Hematopoietic multipotent progenitor cell treated with erythropoietin and hydrocortisone succinate and interleukin-3 and kit ligand, for 4 days (in vitro differentiated cells): ENCODE data around the gene SNX18.
"Not testable (repeated sequence)": the region's sequence is repeated elsewhere in the genome, so short reads cannot be mapped to it uniquely, and the experiment has no call there.

Experiments used
- DNase-seq: peaks from one replicate; pipeline ENCODE4 v3.0.0-alpha.2; 2015

Gene SNX18

GRCh38 chr5:54517512-54518145 is at the start of gene SNX18:
Gene SNX18, plus strand, starts transcription at chr5:54517759. Its CDS starts 194 bp downstream, at chr5:54517953.
- DNase-seq = peak; percentile 96

DNA sequence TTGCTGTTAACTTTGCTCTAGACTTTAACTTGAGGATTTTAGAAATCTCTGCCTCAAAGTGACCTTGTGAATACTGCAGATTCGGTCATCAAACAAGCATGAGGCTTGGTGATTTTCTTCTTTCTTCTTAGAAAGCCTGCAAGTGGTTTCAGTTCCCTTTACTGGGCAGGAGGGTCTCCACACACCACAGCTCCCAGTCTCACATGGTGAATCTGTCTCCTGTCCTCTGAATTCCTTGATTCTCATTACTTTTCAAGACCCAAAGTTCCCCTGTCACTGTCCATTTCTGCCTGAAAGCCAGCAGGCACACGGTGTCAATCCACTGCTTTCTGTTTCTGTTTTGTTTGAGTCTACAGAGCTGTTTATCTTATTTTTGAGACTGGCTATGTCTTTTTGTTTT is 47.9 kb upstream of the SNX18 start:
- DNase-seq = no peak

DNA sequence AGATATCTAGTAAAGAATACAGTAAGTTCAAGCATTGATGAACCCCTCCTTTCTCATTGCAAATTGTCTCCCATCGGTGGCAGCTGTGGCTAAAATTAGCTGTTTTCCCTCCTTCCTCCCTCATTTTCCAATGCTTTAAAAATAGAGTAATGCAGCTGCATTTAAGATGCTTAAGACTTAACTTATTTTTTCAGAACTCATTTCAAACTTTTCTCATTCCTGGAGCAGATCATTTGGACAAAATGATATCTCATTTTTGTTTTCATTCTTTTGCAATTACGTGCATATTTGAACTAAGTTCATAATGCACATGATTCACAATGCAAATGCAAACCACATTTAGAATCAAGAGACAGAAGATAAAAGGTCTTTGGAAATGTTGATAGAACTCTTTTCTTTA is 47.4 kb upstream of the SNX18 start:
- DNase-seq = no peak

DNA sequence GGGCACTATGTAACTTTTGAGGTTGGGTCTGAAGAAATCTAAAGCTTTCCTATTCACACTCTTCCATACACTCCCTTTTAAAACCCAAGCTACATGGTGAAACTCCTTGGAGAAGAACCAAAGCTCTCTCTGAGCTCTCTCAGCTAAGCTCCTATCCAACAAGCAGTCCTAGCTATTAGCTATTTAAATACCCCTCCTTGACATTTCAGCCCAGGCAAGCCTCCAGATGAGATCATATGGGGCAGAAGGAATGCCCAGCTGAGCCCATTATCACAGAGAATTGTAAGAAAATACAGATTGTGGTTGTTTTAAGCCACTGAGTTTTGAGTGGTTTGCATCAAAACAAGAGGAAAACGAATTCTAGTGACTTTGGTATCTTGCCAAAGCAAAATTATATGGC is 46.9 kb upstream of the SNX18 start:
- peak; percentile 26 for DNase-seq

DNA sequence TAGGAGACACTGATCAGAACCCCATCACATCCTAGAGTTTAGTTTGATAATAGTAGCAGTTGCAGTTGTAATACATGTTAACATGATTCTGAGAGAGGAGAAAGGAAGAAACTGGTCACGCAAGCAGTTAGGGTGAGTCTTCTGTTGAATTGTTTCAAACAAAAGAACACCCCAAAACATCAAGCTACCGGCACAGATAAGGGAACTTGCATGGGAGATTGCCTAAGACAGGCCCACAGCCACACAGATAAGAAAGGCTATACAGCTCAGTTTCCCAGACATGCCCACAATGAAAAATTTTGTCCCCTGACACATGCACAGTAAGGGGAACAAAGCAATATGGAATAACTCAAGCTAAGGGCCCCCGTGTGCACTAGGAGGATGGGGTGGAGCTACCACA is 46.2 kb upstream of the SNX18 start:
- DNase-seq = peak; percentile 82

GRCh38 chr5:54476682-54477081 is 40.9 kb upstream of the SNX18 start:
- DNase-seq = no peak

DNA sequence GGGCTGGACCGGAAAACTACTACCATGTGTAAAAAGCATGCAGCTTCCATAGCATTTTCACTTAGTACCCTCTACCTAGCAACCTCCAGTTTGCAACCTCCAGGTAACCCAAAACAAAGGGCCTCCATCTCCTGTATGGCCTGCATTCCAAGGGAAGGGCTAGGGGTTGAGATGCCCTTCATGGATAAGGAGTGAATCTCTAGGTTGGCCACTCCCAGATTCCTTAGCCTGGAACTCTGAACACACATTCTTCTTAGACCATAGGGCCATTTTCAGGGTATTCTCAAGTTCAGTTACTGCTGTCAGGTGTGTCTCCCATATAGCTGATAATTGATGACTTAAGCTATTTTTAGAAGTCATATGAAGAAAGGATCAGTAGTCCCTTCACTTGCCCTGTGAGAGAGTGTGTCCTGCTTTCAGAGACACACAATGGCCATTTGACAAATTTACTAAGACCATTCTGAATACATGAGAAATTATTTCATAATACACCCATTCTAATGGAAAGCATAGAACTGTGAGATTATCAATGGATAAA is 39.5 kb upstream of the SNX18 start:
- no peak for DNase-seq

DNA sequence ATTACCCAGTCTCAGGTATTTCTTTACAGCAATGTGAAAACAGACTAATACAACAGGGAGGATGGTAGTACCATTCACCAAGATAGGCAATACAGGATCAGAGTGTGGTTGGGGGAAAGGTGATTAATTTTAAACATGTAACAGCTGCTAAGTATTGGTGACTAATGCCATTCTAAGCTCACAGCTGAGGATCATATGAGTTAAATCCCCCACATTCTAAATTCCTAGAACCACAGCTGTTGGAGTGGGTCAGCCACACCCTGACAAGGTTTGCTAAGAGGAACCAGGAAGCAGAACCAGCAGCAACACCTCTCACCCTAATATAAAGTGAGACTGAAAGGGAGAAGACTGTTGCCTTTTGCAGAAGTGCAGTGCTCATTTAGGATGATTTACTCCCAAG is 37.3 kb upstream of the SNX18 start:
- DNase-seq = no peak

- no peak for DNase-seq
Measured at GRCh38 chr5:54484219-54484894, 33.2 kb upstream of the SNX18 start.

- not testable (repeated sequence) for DNase-seq
Measured at GRCh38 chr5:54485659-54486058, 31.9 kb upstream of the SNX18 start.

DNA sequence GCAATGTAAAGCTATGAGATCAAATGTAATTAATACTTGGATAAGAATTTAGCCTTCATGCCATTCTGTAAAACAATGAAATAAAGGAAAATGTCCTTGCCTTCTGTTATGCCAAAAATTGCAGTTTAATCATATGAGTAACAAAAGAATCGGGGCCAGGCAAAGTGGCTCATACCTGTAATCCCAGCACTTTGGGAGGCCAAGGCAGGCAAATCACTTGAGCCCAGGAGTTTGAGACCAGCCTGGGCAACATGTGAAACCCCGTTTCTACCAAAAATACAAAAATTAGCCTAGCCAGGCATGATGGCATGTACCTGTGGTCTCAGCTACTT is 27.9 kb upstream of the SNX18 start:
- not testable (repeated sequence) for DNase-seq

- DNase-seq = no peak
Measured at GRCh38 chr5:54491326-54491725, 26.2 kb upstream of the SNX18 start.

DNA sequence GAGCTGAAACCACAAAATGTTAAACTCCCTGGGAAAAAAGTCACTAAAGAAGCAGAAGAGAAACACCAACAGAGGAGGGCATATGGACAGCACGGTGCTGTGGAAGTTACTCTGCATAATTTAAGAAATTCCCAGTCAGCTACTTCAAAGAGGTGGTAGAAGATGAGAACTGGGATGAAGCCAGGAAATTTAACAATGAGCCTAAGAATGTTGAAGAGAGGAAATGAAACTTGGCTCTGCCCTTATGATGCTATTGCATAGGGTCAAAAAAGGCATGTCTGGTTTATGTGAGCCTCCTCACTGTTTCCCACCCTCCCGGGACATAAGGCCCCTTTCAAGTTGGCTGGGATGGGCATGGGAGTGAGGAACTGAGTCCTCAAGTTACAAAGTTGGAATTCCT is 25.4 kb upstream of the SNX18 start:
- DNase-seq = no peak

GRCh38 chr5:54495027-54495426 is 22.5 kb upstream of the SNX18 start:
- DNase-seq = no peak

DNA sequence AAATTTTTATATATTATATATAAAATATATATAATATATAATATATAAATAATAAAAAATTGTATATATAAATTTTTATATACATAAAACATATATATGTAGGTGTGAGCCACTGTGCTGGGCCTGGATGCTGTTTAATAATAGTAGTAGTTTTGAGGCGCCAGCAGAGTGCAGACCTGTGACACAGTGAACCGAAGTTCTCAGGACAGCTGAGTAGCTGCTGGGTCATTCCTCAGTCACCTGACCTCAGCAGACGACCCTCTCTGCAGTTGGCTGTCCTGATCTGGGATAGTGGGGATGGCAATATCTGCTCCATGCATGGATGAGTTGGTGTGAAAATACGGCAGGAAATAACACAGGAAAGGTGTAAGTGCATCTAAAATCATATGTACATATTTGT is 3.3 kb upstream of the SNX18 start:
- peak; percentile 48 for DNase-seq

DNA sequence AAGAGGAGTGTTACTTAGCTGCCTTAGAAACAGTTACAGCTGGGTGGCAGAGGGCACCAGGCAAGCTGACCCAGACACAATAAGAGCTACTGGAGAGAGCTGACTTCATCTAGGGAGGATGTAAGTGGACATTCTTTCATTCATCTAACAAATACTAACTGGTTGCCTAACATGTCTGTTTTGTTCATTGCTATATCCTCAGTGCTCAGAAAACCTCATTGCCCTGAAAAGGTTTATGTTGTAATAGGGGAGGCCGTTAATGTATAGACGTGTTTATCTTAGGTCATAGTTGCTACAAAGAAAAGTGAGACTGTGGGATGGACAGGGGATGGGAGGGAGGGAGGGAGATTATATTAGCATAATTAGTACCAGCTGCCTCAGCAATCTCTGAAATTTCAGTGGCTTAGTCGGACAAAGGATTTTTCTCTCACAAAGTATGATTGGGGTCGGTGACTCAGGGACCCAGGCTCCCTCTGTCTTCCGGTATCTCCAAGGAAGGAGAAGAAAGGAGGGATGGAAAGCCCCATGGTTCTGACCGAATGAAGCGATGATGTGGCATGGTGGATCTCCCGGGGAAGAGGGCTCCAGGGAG is 2.6 kb upstream of the SNX18 start:
- DNase-seq = no peak

DNA sequence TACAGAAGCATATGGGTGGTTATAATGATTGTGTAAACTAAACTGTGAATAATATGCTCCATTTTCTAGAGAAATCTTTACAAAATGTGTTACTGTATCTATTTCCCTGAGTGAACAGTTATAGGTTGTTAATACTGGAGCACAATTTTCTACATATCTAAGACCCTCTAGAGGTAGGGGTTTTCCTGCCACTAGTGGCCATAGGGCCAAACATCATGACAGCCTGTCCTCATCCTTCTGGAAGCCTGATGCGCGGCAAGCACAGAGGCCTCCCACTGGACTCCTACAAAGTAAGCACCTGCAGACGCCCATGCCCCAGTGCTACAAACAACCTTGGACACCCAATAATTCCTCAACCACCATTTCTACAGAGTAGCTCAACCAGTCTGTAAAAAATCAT is 1.9 kb upstream of the SNX18 start:
- DNase-seq = no peak

DNA sequence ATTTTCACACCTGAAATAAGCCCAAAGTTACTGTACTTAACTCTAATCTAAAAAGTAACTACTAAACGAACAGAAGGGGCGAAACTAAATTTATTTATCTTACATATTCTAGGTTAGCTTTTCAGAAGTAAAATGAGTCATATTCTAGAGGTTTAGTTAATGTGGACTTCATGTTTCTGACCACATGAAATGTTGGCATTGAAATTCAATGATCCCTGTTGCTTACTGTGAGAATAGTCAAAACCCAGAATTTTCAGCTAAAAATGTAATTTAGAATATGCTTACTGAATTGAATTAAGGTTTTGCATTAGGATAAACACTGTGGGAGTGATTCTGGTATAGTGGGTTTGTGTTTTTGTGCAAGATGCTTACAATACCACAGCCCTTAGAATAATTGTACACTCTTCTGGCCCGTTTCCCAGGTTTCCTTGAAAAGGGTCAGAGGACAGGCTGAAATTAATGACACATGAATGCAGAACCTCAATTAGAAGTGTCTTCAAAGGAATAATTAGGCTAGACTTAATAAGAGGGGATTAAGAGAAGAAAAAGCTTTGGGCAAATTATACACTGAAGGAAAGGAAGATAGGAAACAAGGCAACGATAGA is 1.4 kb upstream of the SNX18 start:
- DNase-seq = no peak

- DNase-seq = no peak
Measured at GRCh38 chr5:54517174-54517511, 416 bp upstream of the SNX18 start.

- DNase-seq = peak; percentile 76
Measured at GRCh38 chr5:54518146-54518817, 723 bp downstream of the SNX18 start.

GRCh38 chr5:54518818-54519508 is 1.4 kb downstream of the SNX18 start:
- no peak for DNase-seq

DNA sequence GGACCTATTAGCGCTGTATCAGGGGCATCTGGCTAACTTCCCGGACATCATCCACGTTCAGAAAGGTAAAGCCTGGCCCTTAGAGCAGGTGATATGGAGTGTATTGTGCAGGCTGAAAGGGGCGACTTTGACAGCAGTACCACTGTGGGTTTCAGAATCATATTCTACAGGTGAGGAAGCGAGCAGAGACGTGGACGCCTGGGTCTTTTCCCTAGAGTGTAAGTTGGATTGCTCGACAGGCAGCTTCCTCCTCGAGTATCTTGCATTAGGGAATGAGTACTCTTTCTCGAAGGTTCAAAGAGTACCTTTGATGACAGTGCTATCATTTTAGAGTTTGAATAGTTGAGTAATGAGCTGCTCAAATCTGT is 1.9 kb downstream of the SNX18 start:
- no peak for DNase-seq

GRCh38 chr5:54520438-54520846 is 2.9 kb downstream of the SNX18 start:
- peak; percentile 47 for DNase-seq
